Measurements from ENCODE around the gene AQP1. TPM values are rescaled to one million over a fixed set of nuclear protein-coding genes. Genes with fewer than 3 reads are reported as not detected.

Gene AQP1
- total RNA-seq, 1 experiment from 2014 or later, result 0.15 TPM

- no peak overlapping the region for H3K27ac Mint-ChIP-seq
These were observed 48.5 kb upstream of the AQP1 start for GRCh38 chr7:30862995-30863705.

More at GRCh38 chr7:30862995-30863705, 48.5 kb upstream of the AQP1 start:
- H3K4me2 ChIP-seq (ENCODE audit: insufficient read depth, insufficient read length, low read length), result no peak overlapping the region
- H2BK120ac ChIP-seq (ENCODE audit: low read depth, low read length, poor library complexity, severe bottlenecking), result no peak overlapping the region
- H3K9ac ChIP-seq (ENCODE audit: extremely low read depth, insufficient read length, low read length), result no peak overlapping the region
- no peaks in the 10 kb centered on the region for H3K23me2 ChIP-seq (ENCODE audit: insufficient read length, low read depth, low read length, poor library complexity, severe bottlenecking)
- 100% methylated on average over 2 of the region's 9 CpGs for WGBS (ENCODE audit: extremely low coverage, insufficient read length, low lambda C conversion rate)
- DNase-seq, result no peak
- H3K79me2 ChIP-seq (ENCODE audit: insufficient read depth, low read length), result no peaks in the 10 kb centered on the region
- H4K5ac ChIP-seq (ENCODE audit: insufficient read length, low read depth, low read length), result no peak overlapping the region
- H2BK5ac ChIP-seq (ENCODE audit: insufficient read length, low read length), result no peak overlapping the region
- H4K8ac ChIP-seq (replicated peaks; ENCODE audit: insufficient read length, low read depth, low read length), result no peak overlapping the region
- H3K4ac ChIP-seq (ENCODE audit: low read depth, low read length), result no peak overlapping the region
- H2BK15ac ChIP-seq (ENCODE audit: low read depth, low read length), result no peak overlapping the region
- H4K91ac ChIP-seq (ENCODE audit: insufficient read length, low read depth, low read length), result no peak overlapping the region
- no peaks in the 10 kb centered on the region for H3K27me3 ChIP-seq (ENCODE audit: insufficient read depth, low read length)
- H3K18ac ChIP-seq (ENCODE audit: insufficient read length, low read depth, low read length), result no peak overlapping the region
- no peak overlapping the region for H3K27ac ChIP-seq (ENCODE audit: insufficient read length, low read depth, low read length)
- H2AK5ac ChIP-seq (ENCODE audit: insufficient read length, low read length), result no peak overlapping the region
- H3K14ac ChIP-seq (ENCODE audit: insufficient read depth, low read length), result no peak overlapping the region; the same call in 1 of the 2 replicates
- no peak overlapping the region for H2BK20ac ChIP-seq (ENCODE audit: low read depth, low read length, poor library complexity, severe bottlenecking)
- no peak for TF ChIP-seq CTCF (conservative IDR thresholded peaks at IDR 0.05)
- H3K9me3 ChIP-seq (ENCODE audit: control insufficient read depth, low read depth, low read length), result no peaks in the 10 kb centered on the region
- Mint-ChIP-seq H3K27me3 (ENCODE audit: low read depth) (no peaks in the 10 kb centered on the region; the same call in 1 of the 2 replicates), H3K4me3 (no peak overlapping the region), H3K4me1 (no peaks in the 10 kb centered on the region), H3K9me3 (no peaks in the 10 kb centered on the region), H3K36me3 (ENCODE audit: insufficient read depth in 1 of 3, low read depth in 3 of 3) (no peaks in the 10 kb centered on the region; a peak in 1 of 7 replicates)
- no peaks in the 10 kb centered on the region for H3K4me1 ChIP-seq (ENCODE audit: insufficient read depth, low read length)
- no peaks in the 10 kb centered on the region for H4K20me1 ChIP-seq (ENCODE audit: control insufficient read depth, insufficient read depth, insufficient read length)
- no peak overlapping the region for H3T11ph ChIP-seq (ENCODE audit: low read length)
- H2BK12ac ChIP-seq (ENCODE audit: insufficient read length, low read depth, low read length), result no peak overlapping the region
- no peak overlapping the region for H3K56ac ChIP-seq (ENCODE audit: insufficient read length, low read depth, low read length)
- H2AFZ ChIP-seq (ENCODE audit: low read length), result no peak overlapping the region
- no peaks in the 10 kb centered on the region for H3K79me1 ChIP-seq (ENCODE audit: insufficient read depth, low read depth, low read length, poor library complexity, severe bottlenecking)
- no peak overlapping the region for H3K23ac ChIP-seq (ENCODE audit: insufficient read length, low read depth, low read length)

Data from H9 (cell line).